Spleen (tissue), 11 donors: ENCODE data around the gene SRSF8. TPM values are rescaled to one million over a fixed set of nuclear protein-coding genes. Genes with fewer than 3 reads are reported as not detected.
A peak's percentile ranks its signal among the peaks of the same experiment; 100 is the strongest.
"Not testable (repeated sequence)": the region's sequence is repeated elsewhere in the genome, so short reads cannot be mapped to it uniquely, and the experiment has no call there.

Experiments used
- DNase-seq: peaks from one replicate; pipeline ENCODE4 v3.0.0-alpha.2; 2020
- H3K27ac ChIP-seq, 8 donors: fragments of 200-600 bp; sonication (generic) in 7 of 8; 1 replicate in 4 of 8; 2 replicates in 4 of 8; pipeline versions ENCODE4 v1.5.0 to v1.8.0; 2016 to 2021; ENCODE audit warnings: inconsistent platforms in 4 of 8, mild to moderate bottlenecking in 4 of 8, moderate library complexity in 1 of 8
- H3K27me3 ChIP-seq, 7 donors: fragments of 200-600 bp; sonication (generic) in 6 of 7; replicated peaks in 1 of 7; 1 replicate in 4 of 7; 2 replicates in 3 of 7; pipeline versions ENCODE4 v1.5.0 to v1.8.0; 2016 to 2021; ENCODE audit warnings: inconsistent platforms in 3 of 7, mild to moderate bottlenecking in 1 of 7
- H3K36me3 ChIP-seq, 6 donors: fragments of 200-600 bp; sonication (generic) in 5 of 6; 1 replicate in 4 of 6; 2 replicates in 2 of 6; pipeline versions ENCODE4 v1.5.0 to v1.8.0; 2016 to 2021; ENCODE audit warnings: inconsistent platforms in 2 of 6
- H3K4me1 ChIP-seq, 6 donors: fragments of 200-600 bp; sonication (generic) in 5 of 6; 1 replicate in 3 of 6; 2 replicates in 3 of 6; pipeline versions ENCODE4 v1.5.0 to v1.8.0; 2016 to 2021; ENCODE audit warnings: inconsistent platforms in 3 of 6
- H3K4me3 ChIP-seq, 8 donors: fragments of 200-600 bp; sonication (generic) in 7 of 8; 1 replicate in 4 of 8; 2 replicates in 4 of 8; pipeline versions ENCODE4 v1.5.0 to v1.8.0; 2016 to 2021; ENCODE audit warnings: inconsistent platforms in 4 of 8, mild to moderate bottlenecking in 4 of 8, moderate library complexity in 2 of 8
- H3K9me3 ChIP-seq, 8 donors: fragments of 200-600 bp; sonication (generic) in 7 of 8; 1 replicate in 4 of 8; 2 replicates in 4 of 8; pipeline versions ENCODE4 v1.5.0 to v1.8.0; 2016 to 2021; ENCODE audit warnings: inconsistent platforms in 4 of 8
- CTCF ChIP-seq, 11 experiments: fragments of 200-600 bp in 7 of 11; fragments of 450-650 bp in 4 of 11; sonication (generic) in 4 of 11; IDR thresholded peaks in 8 of 11; conservative IDR thresholded peaks in 3 of 11; 1 replicate in 7 of 11; 2 replicates in 4 of 11; pipeline versions ENCODE4 v1.4.0 to v1.8.0; 2016 to 2021; ENCODE audit warnings: antibody characterized with exemption in 11 of 11, inconsistent platforms in 4 of 11, mild to moderate bottlenecking in 1 of 11
- POLR2A ChIP-seq, 3 donors: fragments of 450-650 bp; IDR thresholded peaks; one replicate each; pipeline ENCODE4 v1.5.1; 2017; ENCODE audit warnings: antibody characterized with exemption in 3 of 3, mild to moderate bottlenecking in 1 of 3
- POLR2AphosphoS5 ChIP-seq, 3 donors: sonication (generic); formaldehyde crosslinking; IDR thresholded peaks; one replicate each; pipeline ENCODE4 v1.5.1; 2017; ENCODE audit warnings: antibody characterized with exemption in 3 of 3
- WGBS, 5 donors: extraction: QIAGEN DNeasy Blood & Tissue Kit in 3 of 5; methylation state at CpG; one replicate each; pipeline versions ENCODE4 v1.1.5 to v1.1.7; 2013 to 2018; 5-methylcytosine and 5-hydroxymethylcytosine counted together
- intact Hi-C: fragments of 100-400 bp; cut with DNase I; formaldehyde crosslinking; loops from one replicate; pipeline ENCODE4 v1.15.0; 2023; ENCODE audit warnings: low total_unique reads
- polyA plus RNA-seq, 3 donors: library from polyadenylated mRNA; stranded (reverse); fragments of 200-250 nt; gene quantifications; one replicate each; pipeline ENCODE4 v1.2.1, GENCODE V29; 2013
- total RNA-seq, 7 donors: library from RNA; depleted of rRNA in 3 of 7; stranded (reverse); fragments of >200 nt in 3 of 7; fragmentation: NEBNext Ultra II Directional in 4 of 7; extraction: Animal tissue kit (Norgen Biotek cat#: 25700) in 4 of 7; gene quantifications; one replicate each; pipeline versions ENCODE4 v1.1.0 to v1.2.1, GENCODE V29; 2016 to 2021
- donor health status: healthy with polysubstance abuse.
- donor health status: DM: no; HTN: no; CAD: no; lungs with moderate emphysema.
- donor health status: DM: no; HTN: no; CAD: no.
- donor health status: Bipolar disorder and iron deficiency.
- donor health status: healthy.
- donor health status: DM: no; HTN: no; CAD: no.
- donor health status: DM: yes; HTN: yes; CAD: no.

The SRSF8 gene
- total and polyA plus RNA-seq, 10 donors = 38.1 to 63.9 (median 59.3) TPM

- Histone ChIP-seq H3K27me3 (peaks cover 0 to 19% (median 14%) of the 10 kb centered on the region in 7 donors), H3K27ac (no peak overlapping the region), H3K9me3 (no peaks in the 10 kb centered on the region), H3K36me3 (no peaks in the 10 kb centered on the region), H3K4me1 (no peaks in the 10 kb centered on the region), H3K4me3 (no peak overlapping the region)
- no peak for DNase-seq
- WGBS, 5 donors = 84 to 100% (median 95%) methylated on average over 1 of the region's 1 CpG
- TF ChIP-seq POLR2A (IDR thresholded peaks at IDR 0.05) (no peak), CTCF (IDR thresholded peaks at IDR 0.05 in 8 of 11, conservative IDR thresholded peaks at IDR 0.05 in 3 of 11) (no peak), POLR2AphosphoS5 (IDR thresholded peaks at IDR 0.05) (no peak)
- intact Hi-C loops = no loop called here
Measured at GRCh38 chr11:95033051-95033450, 33.7 kb upstream of the SRSF8 start.

- 78 to 91% (median 86%) methylated on average over 2 of the region's 2 CpGs for WGBS, 5 donors
- intact Hi-C loops = no loop called here
- Histone ChIP-seq H3K9me3 (no peaks in the 10 kb centered on the region), H3K36me3 (no peaks in the 10 kb centered on the region), H3K27ac (no peak overlapping the region), H3K4me3 (no peak overlapping the region), H3K4me1 (no peaks in the 10 kb centered on the region), H3K27me3 (peaks cover 0 to 24% (median 14%) of the 10 kb centered on the region in 7 donors)
- DNase-seq = no peak
- TF ChIP-seq POLR2A (IDR thresholded peaks at IDR 0.05) (no peak), CTCF (IDR thresholded peaks at IDR 0.05 in 8 of 11, conservative IDR thresholded peaks at IDR 0.05 in 3 of 11) (no peak), POLR2AphosphoS5 (IDR thresholded peaks at IDR 0.05) (no peak)
Measured at GRCh38 chr11:95035316-95035715, 31.4 kb upstream of the SRSF8 start.

GRCh38 chr11:95037356-95038035 lies 29.2 kb upstream of the SRSF8 start:
- Histone ChIP-seq H3K27ac (peak overlapping the region in 1 of 8 donors; percentile 14), H3K4me3 (peak overlapping the region; percentile 3 to 61 (median 22)), H3K27me3 (peaks cover 0 to 33% (median 14%) of the 10 kb centered on the region in 7 donors)
- H3K36me3 ChIP-seq, intact Hi-C loops, H3K4me1 ChIP-seq, H3K9me3 ChIP-seq: not testable (repeated sequence)
- WGBS, 5 donors = 22 to 54% (median 38%) methylated on average over 18 to 71 of the region's 71 CpGs
- TF ChIP-seq CTCF (IDR thresholded peaks at IDR 0.05 in 8 of 11, conservative IDR thresholded peaks at IDR 0.05 in 3 of 11) (peak in 1 of 11 experiments; percentile 23), POLR2AphosphoS5 (IDR thresholded peaks at IDR 0.05) (peak in 2 of 3 donors; percentile 27 to 49)
- peak; percentile 80 for DNase-seq

GRCh38 chr11:95042239-95042638 lies 24.5 kb upstream of the SRSF8 start:
- no peak for DNase-seq
- intact Hi-C loops = no loop called here
- Histone ChIP-seq H3K9me3 (no peaks in the 10 kb centered on the region), H3K27me3 (peaks cover 0 to 35% (median 8%) of the 10 kb centered on the region in 7 donors), H3K36me3 (no peaks in the 10 kb centered on the region), H3K4me1 (no peaks in the 10 kb centered on the region), H3K4me3 (no peak overlapping the region), H3K27ac (no peak overlapping the region)
- TF ChIP-seq POLR2AphosphoS5 (IDR thresholded peaks at IDR 0.05) (no peak), CTCF (IDR thresholded peaks at IDR 0.05 in 8 of 11, conservative IDR thresholded peaks at IDR 0.05 in 3 of 11) (no peak), POLR2A (IDR thresholded peaks at IDR 0.05) (no peak)
- WGBS, 5 donors = 94 to 98% (median 96%) methylated on average over 1 of the region's 1 CpG
